ENCODE results near the gene MLIP. TPM values are rescaled to one million over a fixed set of nuclear protein-coding genes. Genes with fewer than 3 reads are reported as not detected.

MLIP gene
- total and polyA plus RNA-seq, 2 of the 8 experiments (the other 6 are each of a cell fraction or from before 2014, with no cell fraction given): not detected

- Histone ChIP-seq H2BK20ac (ENCODE audit: low read length) (no peak overlapping the region), H3K4me2 (ENCODE audit: insufficient read depth in 1 of 2, low read depth in 2 of 2, low read length in 2 of 2) (no peak overlapping the region), H3K79me1 (ENCODE audit: low read depth, low read length) (no peaks in the 10 kb centered on the region), H3K27me3 (replicated peaks in 1 of 4; ENCODE audit: control insufficient read depth in 3 of 4, extremely low read depth in 1 of 4, insufficient read depth in 3 of 4, low read length in 3 of 4) (no peaks in the 10 kb centered on the region), H3K4ac (replicated peaks; ENCODE audit: insufficient read length, low read depth, low read length) (no peak overlapping the region), H4K91ac (replicated peaks; ENCODE audit: insufficient read length, low read length) (no peak overlapping the region), H2BK120ac (replicated peaks; ENCODE audit: low read depth, low read length) (no peak overlapping the region), H3K79me2 (ENCODE audit: control insufficient read depth in 1 of 2, insufficient read depth in 2 of 2, low read length in 2 of 2) (no peaks in the 10 kb centered on the region), H3K18ac (ENCODE audit: extremely low read depth, low read length) (no peak overlapping the region), H3K14ac (ENCODE audit: insufficient read length) (no peak overlapping the region), H3K27ac (ENCODE audit: low read depth, low read length) (no peak overlapping the region), H3K56ac (replicated peaks; ENCODE audit: insufficient read length, low read depth, low read length) (no peak overlapping the region), H4K8ac (ENCODE audit: extremely low read depth, insufficient read depth, low read length) (no peak overlapping the region), H3K4me3 (ENCODE audit: extremely low read depth in 1 of 4, insufficient read depth in 2 of 4, low read depth in 3 of 4, low read length in 4 of 4) (no peak overlapping the region), H2BK15ac (ENCODE audit: low read length) (no peak overlapping the region), H4K5ac (ENCODE audit: insufficient read length, low read depth, low read length) (no peak overlapping the region), H3K36me3 (ENCODE audit: control insufficient read depth in 2 of 4, insufficient read depth in 4 of 4, low read length in 3 of 4) (no peaks in the 10 kb centered on the region), H3K9me3 (ENCODE audit: insufficient read depth in 2 of 2, low read depth in 1 of 2, low read length in 1 of 2) (no peaks in the 10 kb centered on the region), H4K20me1 (replicated peaks in 1 of 2; ENCODE audit: control insufficient read depth in 1 of 2, insufficient read depth in 2 of 2, low read length in 2 of 2) (no peaks in the 10 kb centered on the region), H3K4me1 (replicated peaks in 1 of 4; ENCODE audit: control insufficient read depth in 3 of 4, insufficient read depth in 4 of 4, low read length in 3 of 4) (no peaks in the 10 kb centered on the region), H3K23me2 (ENCODE audit: low read depth, low read length) (no peaks in the 10 kb centered on the region), H2AK5ac (ENCODE audit: low read depth, low read length) (no peak overlapping the region), H2BK12ac (ENCODE audit: low read depth, low read length) (no peak overlapping the region), H3K23ac (ENCODE audit: insufficient read length) (no peak overlapping the region), H2AFZ (ENCODE audit: low read length) (no peak overlapping the region), H3K9ac (replicated peaks in 1 of 4; ENCODE audit: extremely low read depth in 1 of 4, low read depth in 3 of 4, low read length in 3 of 4) (no peak overlapping the region), H2BK5ac (ENCODE audit: low read depth, low read length) (no peak overlapping the region)
- no peak for DNase-seq (ENCODE audit: low read depth in 1 of 2, low spot score in 2 of 2)
- WGBS, 2 experiments (ENCODE audit: extremely low coverage in 1 of 2, insufficient coverage in 1 of 2, insufficient read length in 1 of 2, insufficient replicate concordance in 2 of 2, low coverage in 1 of 2, low lambda C conversion rate in 2 of 2, missing lambda C conversion rate in 1 of 2): 92% methylated on average over 2 of the region's 2 CpGs; no CpG with 5 or more reads in 1 of the 2 experiments
- no peak for TF ChIP-seq SIX5 (IDR thresholded peaks at IDR 0.05; ENCODE audit: low read depth, low read length)
- TF ChIP-seq MAX (IDR thresholded peaks at IDR 0.05): no peak
- ChIA-PET POLR2A (ENCODE audit: partially characterized antibody) (no interaction called here), CTCF (ENCODE audit: partially characterized antibody) (interaction anchor here (1.7 kb wide), 1 partner anchor 305 kb away, joined by 6 read pairs; no protein-coding TSS in a partner anchor)
- no peak for FAIRE-seq
Measured at GRCh38 chr6:54291738-54292137, 180.5 kb downstream of the MLIP start.
